Measurements from ENCODE around the gene PEPD.

PEPD gene

DNA sequence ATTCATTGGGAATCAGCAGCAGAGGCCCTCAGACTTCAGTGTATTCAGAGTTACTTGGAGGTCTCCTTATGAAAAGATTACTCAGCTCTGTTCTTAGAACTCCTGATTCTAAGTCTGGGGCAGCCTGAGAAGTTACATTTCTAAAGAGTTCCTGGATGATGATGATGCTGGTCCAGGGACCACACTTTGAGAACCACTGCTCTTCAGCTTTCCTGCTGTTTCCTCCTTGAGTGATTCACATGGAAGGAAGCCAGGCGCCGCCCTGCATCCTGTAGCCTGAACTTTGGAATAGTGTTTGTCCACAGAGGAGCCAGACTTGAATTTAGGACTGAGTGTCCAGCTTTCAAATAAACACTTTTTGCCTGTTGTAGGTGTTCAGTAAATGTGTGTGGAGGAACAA lies 145.2 kb downstream of the PEPD start:
- no peaks in the 10 kb centered on the region for H3K9me3 ChIP-seq (replicated peaks in 1 of 2; ENCODE audit: control insufficient read depth in 2 of 2, insufficient read depth in 1 of 2, low read depth in 1 of 2, low read length in 2 of 2)
- peaks cover 5 to 16% of the 10 kb centered on the region in 2 donors for H3K4me1 ChIP-seq (ENCODE audit: control insufficient read depth in 2 of 2, insufficient read depth in 1 of 2, low read depth in 1 of 2, low read length in 2 of 2)
- H3K14ac ChIP-seq (ENCODE audit: low read length): no peak overlapping the region
- no peak overlapping the region for H3K27ac ChIP-seq (replicated peaks; ENCODE audit: low read length)
- H2AFZ ChIP-seq (ENCODE audit: low read length): no peak overlapping the region
- no peak overlapping the region for H3K4me2 ChIP-seq (ENCODE audit: insufficient read depth, low read length, poor library complexity, severe bottlenecking)
- H2BK5ac ChIP-seq (ENCODE audit: low read length): no peak overlapping the region
- no peak overlapping the region for H3K23ac ChIP-seq (ENCODE audit: low read depth, low read length, poor library complexity)
- no peak overlapping the region for H3K4ac ChIP-seq (ENCODE audit: low read length)
- WGBS, 2 donors (ENCODE audit: extremely low coverage in 2 of 2, insufficient read length in 2 of 2, insufficient replicate concordance in 1 of 2): no CpG with 5 or more reads among the region's 2 CpGs
- no peak overlapping the region for H2BK12ac ChIP-seq (ENCODE audit: low read length)
- no peak overlapping the region for H3K4me3 ChIP-seq (ENCODE audit: low read length in 2 of 2)
- H2BK120ac ChIP-seq (ENCODE audit: low read depth, low read length): no peak overlapping the region
- no peak overlapping the region for H4K8ac ChIP-seq (ENCODE audit: low read depth, low read length)
- H3K18ac ChIP-seq (ENCODE audit: low read length): no peak overlapping the region
- no peak overlapping the region for H2AK5ac ChIP-seq (ENCODE audit: low read depth, low read length)
- H4K91ac ChIP-seq (ENCODE audit: low read depth, low read length, poor library complexity): no peak overlapping the region
- no peak for DNase-seq (ENCODE audit: low spot score)
- no peak overlapping the region for H3K9ac ChIP-seq (ENCODE audit: low read depth, low read length, poor library complexity)
- no peaks in the 10 kb centered on the region for H3K79me1 ChIP-seq (ENCODE audit: low read depth, low read length)
- no peaks in the 10 kb centered on the region for H3K27me3 ChIP-seq (ENCODE audit: control insufficient read depth in 3 of 3, insufficient read depth in 3 of 3, low read depth in 1 of 3, low read length in 3 of 3)
- no peak overlapping the region for H2BK15ac ChIP-seq (ENCODE audit: low read length)
- H3K36me3 ChIP-seq (replicated peaks in 1 of 2; ENCODE audit: control insufficient read depth in 2 of 2, insufficient read depth in 2 of 2, low read length in 2 of 2): peaks cover 5 to 49% of the 10 kb centered on the region in 2 donors

DNA sequence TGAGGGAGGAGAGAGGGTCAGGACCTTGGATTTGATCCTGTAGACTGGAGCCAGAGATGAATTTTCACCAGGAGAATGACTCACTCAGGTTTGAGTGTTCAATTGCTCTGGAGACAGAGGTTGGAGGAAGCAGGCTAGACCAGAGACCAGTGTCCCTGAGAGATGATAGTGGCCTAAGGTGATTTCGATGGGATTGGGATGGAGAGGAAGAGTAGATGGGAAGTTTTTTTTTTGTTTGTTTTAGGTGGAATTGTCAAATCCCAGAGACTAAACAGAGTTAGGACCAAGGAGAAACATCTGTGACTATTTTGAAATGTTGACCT lies 145.8 kb downstream of the PEPD start:
- Histone ChIP-seq H3K4me2 (ENCODE audit: insufficient read depth, low read length, poor library complexity, severe bottlenecking) (no peak overlapping the region), H3K27ac (replicated peaks; ENCODE audit: low read length) (no peak overlapping the region), H2AK5ac (ENCODE audit: low read depth, low read length) (no peak overlapping the region), H3K4me3 (ENCODE audit: low read length in 2 of 2) (peak overlapping the region in 1 of 2 donors; percentile 0), H2AFZ (ENCODE audit: low read length) (no peak overlapping the region), H4K8ac (ENCODE audit: low read depth, low read length) (no peak overlapping the region), H2BK12ac (ENCODE audit: low read length) (no peak overlapping the region), H3K9ac (ENCODE audit: low read depth, low read length, poor library complexity) (no peak overlapping the region), H3K27me3 (ENCODE audit: control insufficient read depth in 3 of 3, insufficient read depth in 3 of 3, low read depth in 1 of 3, low read length in 3 of 3) (no peaks in the 10 kb centered on the region), H3K18ac (ENCODE audit: low read length) (no peak overlapping the region), H3K4ac (ENCODE audit: low read length) (no peak overlapping the region), H3K23ac (ENCODE audit: low read depth, low read length, poor library complexity) (no peak overlapping the region), H3K9me3 (replicated peaks in 1 of 2; ENCODE audit: control insufficient read depth in 2 of 2, insufficient read depth in 1 of 2, low read depth in 1 of 2, low read length in 2 of 2) (no peaks in the 10 kb centered on the region), H2BK5ac (ENCODE audit: low read length) (no peak overlapping the region), H2BK15ac (ENCODE audit: low read length) (no peak overlapping the region), H3K14ac (ENCODE audit: low read length) (no peak overlapping the region), H3K4me1 (ENCODE audit: control insufficient read depth in 2 of 2, insufficient read depth in 1 of 2, low read depth in 1 of 2, low read length in 2 of 2) (peaks cover 5 to 16% of the 10 kb centered on the region in 2 donors), H2BK120ac (ENCODE audit: low read depth, low read length) (no peak overlapping the region), H4K91ac (ENCODE audit: low read depth, low read length, poor library complexity) (no peak overlapping the region), H3K79me1 (ENCODE audit: low read depth, low read length) (no peaks in the 10 kb centered on the region), H3K36me3 (replicated peaks in 1 of 2; ENCODE audit: control insufficient read depth in 2 of 2, insufficient read depth in 2 of 2, low read length in 2 of 2) (peaks cover 5 to 42% of the 10 kb centered on the region in 2 donors)
- WGBS, 2 donors (ENCODE audit: extremely low coverage in 2 of 2, insufficient read length in 2 of 2, insufficient replicate concordance in 1 of 2): 100% methylated on average over 1 of the region's 1 CpG; no CpG with 5 or more reads in 1 of the 2 donors
- DNase-seq (ENCODE audit: low spot score): no peak

DNA sequence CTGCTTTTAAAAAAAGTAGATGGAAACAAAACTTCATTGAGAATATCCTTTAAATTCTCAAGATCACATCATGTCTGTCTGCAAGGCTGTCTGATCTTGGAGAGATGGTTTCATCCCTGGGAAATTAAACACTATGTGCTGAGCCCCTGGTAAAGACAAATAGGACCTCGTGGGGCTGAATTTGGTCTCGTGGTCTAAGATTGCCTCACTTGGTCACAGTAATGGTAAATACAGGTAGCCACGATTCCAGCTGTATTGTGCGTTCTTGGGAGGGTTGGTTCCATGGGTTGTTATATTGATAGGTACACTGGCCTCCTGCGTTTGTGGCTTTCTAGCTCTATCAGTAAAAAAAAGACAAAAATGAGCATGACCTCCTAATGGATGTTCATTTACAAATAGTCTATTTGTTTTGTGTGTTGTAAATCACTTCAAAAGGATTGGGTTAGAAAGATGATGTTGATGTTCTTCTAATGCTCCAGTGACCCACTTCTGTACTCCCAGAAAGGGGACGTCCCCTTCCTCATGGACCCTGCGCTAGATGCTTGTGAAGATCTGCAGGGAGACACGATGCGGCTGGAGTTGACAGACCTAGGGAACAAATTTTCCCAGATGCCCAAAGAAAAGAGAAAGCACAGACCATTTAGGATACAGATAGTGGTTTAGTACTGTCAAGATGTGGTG lies 146.3 kb downstream of the PEPD start:
- no CpG with 5 or more reads among the region's 9 CpGs for WGBS, 2 donors (ENCODE audit: extremely low coverage in 2 of 2, insufficient read length in 2 of 2, insufficient replicate concordance in 1 of 2)
- Histone ChIP-seq H3K36me3 (replicated peaks in 1 of 2; ENCODE audit: control insufficient read depth in 2 of 2, insufficient read depth in 2 of 2, low read length in 2 of 2) (peaks cover 5 to 37% of the 10 kb centered on the region in 2 donors), H4K8ac (ENCODE audit: low read depth, low read length) (no peak overlapping the region), H3K14ac (ENCODE audit: low read length) (no peak overlapping the region), H3K4ac (ENCODE audit: low read length) (no peak overlapping the region), H2BK12ac (ENCODE audit: low read length) (no peak overlapping the region), H3K23ac (ENCODE audit: low read depth, low read length, poor library complexity) (no peak overlapping the region), H3K27me3 (ENCODE audit: control insufficient read depth in 3 of 3, insufficient read depth in 3 of 3, low read depth in 1 of 3, low read length in 3 of 3) (no peaks in the 10 kb centered on the region), H4K91ac (ENCODE audit: low read depth, low read length, poor library complexity) (no peak overlapping the region), H2AFZ (ENCODE audit: low read length) (no peak overlapping the region), H3K9me3 (replicated peaks in 1 of 2; ENCODE audit: control insufficient read depth in 2 of 2, insufficient read depth in 1 of 2, low read depth in 1 of 2, low read length in 2 of 2) (no peaks in the 10 kb centered on the region), H3K79me1 (ENCODE audit: low read depth, low read length) (no peaks in the 10 kb centered on the region), H2AK5ac (ENCODE audit: low read depth, low read length) (no peak overlapping the region), H3K4me1 (ENCODE audit: control insufficient read depth in 2 of 2, insufficient read depth in 1 of 2, low read depth in 1 of 2, low read length in 2 of 2) (peaks cover 5 to 16% of the 10 kb centered on the region in 2 donors), H3K18ac (ENCODE audit: low read length) (no peak overlapping the region), H3K27ac (replicated peaks; ENCODE audit: low read length) (no peak overlapping the region), H3K9ac (ENCODE audit: low read depth, low read length, poor library complexity) (no peak overlapping the region), H3K4me2 (ENCODE audit: insufficient read depth, low read length, poor library complexity, severe bottlenecking) (no peak overlapping the region), H2BK15ac (ENCODE audit: low read length) (no peak overlapping the region), H2BK120ac (ENCODE audit: low read depth, low read length) (no peak overlapping the region), H2BK5ac (ENCODE audit: low read length) (no peak overlapping the region), H3K4me3 (ENCODE audit: low read length in 2 of 2) (peak overlapping the region in 1 of 2 donors; percentile 62)
- DNase-seq (ENCODE audit: low spot score): no peak

DNA sequence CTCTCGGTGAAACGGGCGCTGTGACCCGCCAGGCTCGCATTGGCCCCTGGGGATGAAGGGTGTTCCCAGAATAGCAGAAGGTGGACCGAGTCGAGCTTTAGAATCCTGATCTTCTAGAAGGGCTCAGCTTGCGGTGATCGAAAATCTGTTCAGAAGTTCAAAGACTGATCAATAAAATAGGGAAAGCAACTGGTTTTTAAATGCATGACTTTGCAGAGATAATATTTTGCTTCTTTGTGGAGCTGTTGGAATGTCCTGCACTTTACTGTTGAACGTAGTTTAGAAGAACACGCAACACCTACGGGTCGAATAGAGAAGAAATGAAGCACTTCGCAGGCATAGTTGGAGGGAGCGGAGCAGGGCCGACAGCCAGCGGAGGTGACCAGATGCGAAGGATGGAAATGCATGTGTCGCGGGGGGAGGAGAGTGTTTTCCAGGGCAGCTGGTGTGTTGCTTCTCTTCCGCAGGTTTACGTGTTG lies 147.3 kb downstream of the PEPD start:
- peak overlapping the region; percentile 67 for H3K4me2 ChIP-seq (ENCODE audit: insufficient read depth, low read length, poor library complexity, severe bottlenecking)
- peaks cover 2 to 27% of the 10 kb centered on the region in 2 donors for H3K36me3 ChIP-seq (replicated peaks in 1 of 2; ENCODE audit: control insufficient read depth in 2 of 2, insufficient read depth in 2 of 2, low read length in 2 of 2)
- H2AFZ ChIP-seq (ENCODE audit: low read length): peak overlapping the region; percentile 99
- peaks cover 0 to 5% (median 0%) of the 10 kb centered on the region in 3 experiments for H3K27me3 ChIP-seq (ENCODE audit: control insufficient read depth in 3 of 3, insufficient read depth in 3 of 3, low read depth in 1 of 3, low read length in 3 of 3)
- no CpG with 5 or more reads among the region's 22 CpGs for WGBS, 2 donors (ENCODE audit: extremely low coverage in 2 of 2, insufficient read length in 2 of 2, insufficient replicate concordance in 1 of 2)
- H3K27ac ChIP-seq (replicated peaks; ENCODE audit: low read length): no peak overlapping the region
- no peak overlapping the region for H4K8ac ChIP-seq (ENCODE audit: low read depth, low read length)
- H4K91ac ChIP-seq (ENCODE audit: low read depth, low read length, poor library complexity): no peak overlapping the region
- H3K9ac ChIP-seq (ENCODE audit: low read depth, low read length, poor library complexity): peak overlapping the region; percentile 85
- no peak overlapping the region for H2BK120ac ChIP-seq (ENCODE audit: low read depth, low read length)
- H3K23ac ChIP-seq (ENCODE audit: low read depth, low read length, poor library complexity): no peak overlapping the region
- H2AK5ac ChIP-seq (ENCODE audit: low read depth, low read length): no peak overlapping the region
- H3K14ac ChIP-seq (ENCODE audit: low read length): no peak overlapping the region
- peaks cover 5 to 16% of the 10 kb centered on the region in 2 donors for H3K4me1 ChIP-seq (ENCODE audit: control insufficient read depth in 2 of 2, insufficient read depth in 1 of 2, low read depth in 1 of 2, low read length in 2 of 2)
- no peak for DNase-seq (ENCODE audit: low spot score)
- H3K18ac ChIP-seq (ENCODE audit: low read length): no peak overlapping the region
- no peak overlapping the region for H2BK5ac ChIP-seq (ENCODE audit: low read length)
- no peak overlapping the region for H3K4ac ChIP-seq (ENCODE audit: low read length)
- H3K4me3 ChIP-seq (ENCODE audit: low read length in 2 of 2): peak overlapping the region; percentile 62 to 100
- H2BK15ac ChIP-seq (ENCODE audit: low read length): no peak overlapping the region
- H3K9me3 ChIP-seq (replicated peaks in 1 of 2; ENCODE audit: control insufficient read depth in 2 of 2, insufficient read depth in 1 of 2, low read depth in 1 of 2, low read length in 2 of 2): no peaks in the 10 kb centered on the region
- no peak overlapping the region for H2BK12ac ChIP-seq (ENCODE audit: low read length)
- H3K79me1 ChIP-seq (ENCODE audit: low read depth, low read length): no peaks in the 10 kb centered on the region

Measured in neuronal stem cell (in vitro differentiated cells).